Mucosa of descending colon (tissue), 3 donors: Measurements from ENCODE around the gene ANKRD44. TPM values are rescaled to one million over a fixed set of nuclear protein-coding genes. Genes with fewer than 3 reads are reported as not detected.

ENCODE experiments used
- ATAC-seq: fragments of 200-7000 bp; cut with Tn5 transposase; one replicate; pipeline ENCODE4 v1.9.1; 2020; ENCODE audit warnings: mild to moderate bottlenecking, moderate library complexity
- DNase-seq, 3 donors: peaks; one replicate each; pipeline ENCODE4 v3.0.0-alpha.2; 2020
- H3K36me3 ChIP-seq: fragments of 200-600 bp; one replicate; pipeline ENCODE4 v1.8.0; 2021; ENCODE audit warnings: low read depth, mild to moderate bottlenecking
- H3K4me1 ChIP-seq: fragments of 200-600 bp; one replicate; pipeline ENCODE4 v1.8.0; 2021; ENCODE audit warnings: low read depth, mild to moderate bottlenecking
- H3K4me3 ChIP-seq: fragments of 200-600 bp; one replicate; pipeline ENCODE4 v1.8.0; 2021; ENCODE audit warnings: mild to moderate bottlenecking
- H3K9me3 ChIP-seq: fragments of 200-600 bp; one replicate; pipeline ENCODE4 v1.8.0; 2021; ENCODE audit warnings: mild to moderate bottlenecking
- intact Hi-C, 2 donors: fragments of 100-400 bp; cut with DNase I in 1 of 2; cut with micrococcal nuclease in 1 of 2; formaldehyde crosslinking; loops; one replicate each; pipeline versions ENCODE4 v1.11.0 to v1.11.1; 2022; cut with DNase I, micrococcal nuclease
- total RNA-seq, 3 donors: library from RNA; stranded (reverse); fragmentation: NEBNext Ultra II Directional in 2 of 3; extraction: Animal tissue kit (Norgen Biotek cat#: 25700) in 2 of 3; gene quantifications; one replicate each; pipeline versions ENCODE4 v1.2.1 to v1.2.4, GENCODE V29; 2021 to 2023
- TF ChIP-seq, protein P1 (sequence below): fragments of 200-600 bp; IDR thresholded peaks from one replicate; pipeline ENCODE4 v1.8.0; 2022; ENCODE audit warnings: antibody characterized with exemption, mild to moderate bottlenecking
- donor health status: DM: no; HTN: no; CAD: no; lungs with moderate emphysema.
- donor health status: DM: no; HTN: no; CAD: no.
- donor health status: DM: no; HTN: yes; CAD: no.

ANKRD44 gene
- total RNA-seq, 3 donors from 2014 or later: 9.7 to 25.7 (median 13.7) TPM

DNA sequence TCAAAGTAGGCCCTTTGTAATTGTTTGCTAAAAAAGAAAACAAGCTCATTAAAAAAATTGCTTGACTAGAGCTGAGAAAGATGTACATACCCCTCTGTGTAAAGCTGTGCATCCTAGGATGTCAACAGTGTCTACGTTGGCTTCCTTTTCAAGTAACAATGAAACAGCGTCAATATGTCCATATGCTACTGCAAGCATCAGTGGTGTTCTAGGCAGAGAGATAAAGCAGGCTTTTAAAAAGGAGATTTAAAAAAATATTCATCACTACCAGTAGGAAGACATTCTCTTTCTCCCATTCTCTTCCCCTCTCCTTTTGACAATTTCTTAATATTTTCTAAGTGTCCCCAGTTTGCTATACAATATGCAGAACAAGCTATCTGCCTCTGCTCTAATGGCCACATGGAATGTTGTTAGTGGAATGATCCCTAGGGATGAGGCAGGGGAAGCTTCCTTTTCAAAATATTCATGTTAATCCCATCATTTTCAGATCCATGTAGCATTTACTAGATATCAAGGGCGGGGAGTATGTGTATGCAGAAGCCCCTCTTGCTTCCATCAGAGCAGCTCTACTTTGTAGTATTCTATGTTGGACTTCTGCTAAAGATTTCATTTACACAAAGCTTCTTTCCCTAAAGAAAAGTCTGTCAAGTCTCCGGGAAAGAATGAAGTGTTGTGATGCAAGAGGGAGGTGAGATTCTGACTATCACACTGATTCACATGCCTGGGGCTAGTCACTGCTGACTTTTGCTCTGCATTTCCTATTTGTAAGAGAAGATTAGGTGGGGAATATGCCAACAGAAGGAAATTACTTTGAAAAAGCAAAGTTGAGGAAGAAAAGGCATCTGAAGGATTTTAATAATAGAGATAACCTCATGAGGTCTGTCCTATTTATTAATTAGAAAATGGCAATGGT is 302.6 kb downstream of the ANKRD44 start:
- Histone ChIP-seq H3K4me1 (peaks cover 5% of the 10 kb centered on the region), H3K4me3 (no peak overlapping the region), H3K9me3 (no peaks in the 10 kb centered on the region), H3K36me3 (no peaks in the 10 kb centered on the region)
- TF ChIP-seq, protein P1, sequence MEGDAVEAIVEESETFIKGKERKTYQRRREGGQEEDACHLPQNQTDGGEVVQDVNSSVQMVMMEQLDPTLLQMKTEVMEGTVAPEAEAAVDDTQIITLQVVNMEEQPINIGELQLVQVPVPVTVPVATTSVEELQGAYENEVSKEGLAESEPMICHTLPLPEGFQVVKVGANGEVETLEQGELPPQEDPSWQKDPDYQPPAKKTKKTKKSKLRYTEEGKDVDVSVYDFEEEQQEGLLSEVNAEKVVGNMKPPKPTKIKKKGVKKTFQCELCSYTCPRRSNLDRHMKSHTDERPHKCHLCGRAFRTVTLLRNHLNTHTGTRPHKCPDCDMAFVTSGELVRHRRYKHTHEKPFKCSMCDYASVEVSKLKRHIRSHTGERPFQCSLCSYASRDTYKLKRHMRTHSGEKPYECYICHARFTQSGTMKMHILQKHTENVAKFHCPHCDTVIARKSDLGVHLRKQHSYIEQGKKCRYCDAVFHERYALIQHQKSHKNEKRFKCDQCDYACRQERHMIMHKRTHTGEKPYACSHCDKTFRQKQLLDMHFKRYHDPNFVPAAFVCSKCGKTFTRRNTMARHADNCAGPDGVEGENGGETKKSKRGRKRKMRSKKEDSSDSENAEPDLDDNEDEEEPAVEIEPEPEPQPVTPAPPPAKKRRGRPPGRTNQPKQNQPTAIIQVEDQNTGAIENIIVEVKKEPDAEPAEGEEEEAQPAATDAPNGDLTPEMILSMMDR: no peak
- intact Hi-C loops: no loop called here
- DNase-seq: no peak
- ATAC-seq: no peak

DNA sequence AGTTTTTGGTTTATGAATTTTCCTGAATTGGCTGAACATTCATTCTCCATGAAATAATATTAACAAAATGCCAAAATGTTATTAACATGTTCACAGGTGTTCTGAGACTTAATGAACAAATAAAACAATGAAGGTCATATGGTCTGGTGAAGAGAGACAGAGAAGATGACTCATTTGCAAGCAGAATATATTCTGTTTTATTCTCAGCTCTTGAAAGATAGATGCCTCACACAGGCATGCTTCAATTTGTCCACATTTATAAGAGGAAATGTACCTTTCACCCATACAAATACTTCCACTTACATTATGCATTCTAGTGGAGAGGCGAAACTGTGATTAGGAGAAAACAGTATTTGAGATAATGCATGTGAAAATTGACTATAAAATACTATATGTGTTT is 308.7 kb downstream of the ANKRD44 start:
- TF ChIP-seq, protein P1: no peak
- no peak overlapping the region for H3K4me3 ChIP-seq
- H3K4me1 ChIP-seq: peaks cover 5% of the 10 kb centered on the region
- intact Hi-C loops: no loop called here
- no peaks in the 10 kb centered on the region for H3K36me3 ChIP-seq
- no peaks in the 10 kb centered on the region for H3K9me3 ChIP-seq
- DNase-seq: no peak
- no peak for ATAC-seq

DNA sequence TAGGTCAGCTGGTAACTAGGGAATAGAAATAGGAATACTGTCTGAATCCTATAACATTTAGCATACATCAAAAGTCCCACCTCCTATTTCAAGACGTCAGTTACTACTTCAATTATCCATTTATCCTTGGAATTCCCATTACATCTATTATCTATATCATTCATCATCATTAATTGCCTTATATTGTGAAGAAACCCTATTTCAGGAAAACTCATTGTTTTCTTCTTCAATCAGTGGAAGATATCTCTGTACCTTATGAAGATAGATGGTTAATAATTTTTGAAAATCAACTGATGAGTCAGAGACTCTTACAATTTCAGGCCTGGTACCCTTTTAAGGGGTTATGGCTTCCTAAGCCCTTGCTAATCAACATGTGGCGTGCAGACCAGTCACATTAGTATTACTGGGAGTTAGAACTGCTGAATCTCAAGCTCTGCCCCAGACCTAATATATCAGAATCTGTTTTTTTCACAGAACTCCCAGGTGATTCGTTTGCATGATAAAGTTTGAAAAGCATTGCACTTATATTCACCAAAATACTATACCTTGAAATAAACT is 314.7 kb downstream of the ANKRD44 start:
- TF ChIP-seq, protein P1: no peak
- Histone ChIP-seq H3K9me3 (no peaks in the 10 kb centered on the region), H3K4me1 (no peaks in the 10 kb centered on the region), H3K4me3 (no peak overlapping the region), H3K36me3 (no peaks in the 10 kb centered on the region)
- intact Hi-C loops: no loop called here
- DNase-seq (no peak), ATAC-seq (no peak)

DNA sequence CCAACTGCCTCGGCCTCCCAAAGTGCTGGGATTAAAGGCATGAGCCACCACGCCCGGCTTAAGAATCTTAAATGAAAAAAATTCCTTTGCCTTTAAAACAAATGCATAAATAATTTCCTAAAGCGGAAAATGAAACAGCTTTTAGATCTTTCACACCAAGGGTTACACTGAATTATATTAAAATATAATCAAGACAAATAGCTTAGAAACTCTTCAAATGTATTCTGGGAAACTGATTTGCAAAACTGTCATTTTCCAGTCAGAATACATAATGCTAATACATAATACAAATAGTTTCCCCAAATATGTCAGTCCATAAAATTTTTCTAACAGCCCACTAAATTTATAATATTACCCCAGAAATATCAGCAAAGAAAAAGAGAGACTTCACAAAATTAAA is 315.8 kb downstream of the ANKRD44 start:
- TF ChIP-seq, protein P1: no peak
- no peak for DNase-seq
- ATAC-seq: no peak
- H3K4me1 ChIP-seq: no peaks in the 10 kb centered on the region
- intact Hi-C loops: no loop called here
- H3K4me3 ChIP-seq: no peak overlapping the region
- no peaks in the 10 kb centered on the region for H3K36me3 ChIP-seq
- H3K9me3 ChIP-seq: no peaks in the 10 kb centered on the region

DNA sequence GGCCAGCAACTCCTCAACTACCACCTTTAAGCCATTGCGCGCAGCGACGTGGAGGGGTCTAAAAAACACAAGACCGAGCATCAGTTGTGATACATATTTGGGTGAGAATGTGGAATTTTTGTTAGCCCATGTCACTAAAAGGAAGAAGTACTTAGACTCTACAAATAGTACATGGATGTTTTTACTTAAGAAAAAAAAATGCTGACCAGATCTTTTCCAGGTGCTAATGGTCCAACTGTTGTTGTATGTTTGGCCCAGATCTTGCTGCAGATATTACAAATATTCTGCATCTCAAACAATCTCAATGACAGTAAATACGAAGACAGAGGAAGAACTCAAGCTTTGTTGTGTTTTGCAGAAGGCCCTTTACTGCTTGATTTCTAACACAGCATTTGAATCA is 317.0 kb downstream of the ANKRD44 start:
- H3K36me3 ChIP-seq: no peaks in the 10 kb centered on the region
- H3K4me3 ChIP-seq: no peak overlapping the region
- H3K9me3 ChIP-seq: no peaks in the 10 kb centered on the region
- DNase-seq: no peak
- intact Hi-C loops: no loop called here
- TF ChIP-seq, protein P1: no peak
- H3K4me1 ChIP-seq: no peaks in the 10 kb centered on the region
- ATAC-seq: no peak
